ENCODE data around the gene CXCL10.
A peak's percentile ranks its signal among the peaks of the same experiment; 100 is the strongest.
"Not testable (repeated sequence)": the region's sequence is repeated elsewhere in the genome, so short reads cannot be mapped to it uniquely, and the experiment has no call there.

Gene CXCL10

DNA sequence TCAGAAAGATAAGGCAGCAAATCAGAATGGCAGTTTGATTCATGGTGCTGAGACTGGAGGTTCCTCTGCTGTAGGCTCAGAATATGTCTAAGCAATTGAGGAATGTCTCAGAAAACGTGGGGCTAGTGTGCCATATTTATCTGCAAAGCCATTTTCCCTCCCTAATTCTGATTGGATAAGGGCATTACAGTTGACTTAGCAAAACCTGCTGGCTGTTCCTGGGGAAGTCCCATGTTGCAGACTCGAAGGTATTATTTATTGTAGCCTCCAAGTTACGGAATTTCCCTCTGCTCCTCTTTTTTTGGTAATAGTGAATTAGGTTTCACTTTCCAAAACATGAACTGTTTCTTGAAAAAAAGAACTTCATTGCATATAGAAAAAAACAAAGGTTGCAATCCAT is at the start of gene CXCL10:
Gene CXCL10, minus strand, starts transcription at position 109 of the 400 bp plus-strand sequence. Its CDS starts 66 bp downstream, at position 43.
- DNase-seq, result no peak

DNA sequence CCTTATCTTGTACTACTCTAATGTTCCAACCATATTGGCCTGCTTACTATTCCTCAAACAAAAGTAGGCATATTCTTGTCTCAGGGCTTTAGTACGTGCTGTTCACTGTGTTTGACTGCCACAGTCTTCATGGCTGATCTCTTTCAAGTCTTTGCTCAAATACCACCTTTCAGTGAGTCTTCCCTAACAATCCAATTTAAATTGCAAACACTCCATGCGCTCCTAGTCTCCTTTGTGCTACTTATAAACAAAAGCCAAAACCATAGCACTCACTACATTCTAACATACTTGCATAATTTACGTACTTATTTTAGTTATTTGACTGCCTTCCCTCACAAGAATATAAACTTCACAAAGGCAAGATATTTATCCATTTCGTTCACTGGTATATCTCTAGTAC is 49.5 kb upstream of the CXCL10 start:
- no peak for DNase-seq

DNA sequence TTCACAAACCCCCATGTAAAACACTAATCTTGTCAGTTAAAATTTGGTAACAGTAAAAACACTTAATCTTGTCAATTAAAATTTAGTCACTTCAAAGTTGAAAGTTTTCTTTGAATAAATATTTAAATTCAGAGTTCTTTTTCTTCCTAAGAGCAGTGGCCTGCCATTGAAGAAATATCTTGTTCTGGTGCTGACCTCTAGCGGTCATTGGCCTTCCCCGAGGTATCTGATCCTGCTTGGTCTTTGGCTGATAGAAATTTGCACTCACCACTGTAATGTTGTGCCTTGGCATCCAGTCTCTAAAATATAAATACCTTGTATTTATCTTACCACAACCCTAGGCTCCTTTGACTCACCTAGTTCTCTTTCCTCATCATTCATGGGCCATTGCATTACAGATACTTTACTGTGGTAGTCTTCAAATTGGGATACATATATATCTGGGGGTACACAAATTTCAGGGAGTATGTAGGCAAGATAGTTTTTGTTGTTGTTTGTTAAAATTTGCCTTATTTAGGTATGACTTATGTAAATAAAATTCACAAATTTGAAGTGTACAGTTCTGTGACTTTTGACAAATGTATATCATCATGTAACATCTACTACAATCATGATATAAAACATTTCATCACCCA is 44.5 kb upstream of the CXCL10 start:
- DNase-seq, result peak; percentile 53

DNA sequence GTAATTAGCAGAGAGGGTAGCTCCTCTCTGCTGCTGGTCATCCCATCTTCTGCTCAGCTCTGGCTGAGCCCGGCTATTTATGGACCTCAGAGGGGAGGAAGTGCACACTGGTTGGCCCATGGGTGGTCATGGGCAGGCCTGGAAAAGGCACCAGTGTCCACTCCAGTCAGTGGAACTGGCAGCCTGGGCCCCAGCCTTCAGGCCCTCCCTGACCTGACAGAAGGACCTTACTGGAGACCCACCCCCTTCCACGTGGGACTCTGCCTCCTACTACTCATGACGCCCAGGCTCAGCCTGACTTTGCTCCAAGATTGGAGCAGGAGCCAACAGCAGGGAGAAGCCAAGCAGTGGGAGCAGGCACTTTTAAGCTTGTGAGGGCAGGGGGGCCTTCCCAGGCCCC is 43.2 kb upstream of the CXCL10 start:
- no peak for DNase-seq

DNA sequence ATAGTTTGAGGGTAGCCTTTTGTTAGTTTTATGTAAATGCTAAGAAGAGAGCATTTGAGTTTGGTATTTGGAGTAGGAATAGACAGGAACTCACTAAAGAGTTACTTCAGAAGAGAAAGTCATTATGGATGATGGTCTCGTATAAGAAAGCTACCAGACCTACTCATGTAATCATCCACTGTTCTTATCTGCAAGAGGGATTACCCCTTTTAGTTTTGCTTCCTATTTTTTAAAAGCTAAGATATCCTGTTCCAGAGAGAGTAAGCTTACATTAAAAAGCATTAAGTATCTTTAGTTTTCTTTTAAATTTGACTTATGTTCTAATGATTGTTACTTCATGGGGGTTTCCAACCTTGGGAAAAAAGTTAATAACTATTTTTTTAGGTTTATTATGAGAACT is 38.7 kb upstream of the CXCL10 start:
- no peak for DNase-seq

DNA sequence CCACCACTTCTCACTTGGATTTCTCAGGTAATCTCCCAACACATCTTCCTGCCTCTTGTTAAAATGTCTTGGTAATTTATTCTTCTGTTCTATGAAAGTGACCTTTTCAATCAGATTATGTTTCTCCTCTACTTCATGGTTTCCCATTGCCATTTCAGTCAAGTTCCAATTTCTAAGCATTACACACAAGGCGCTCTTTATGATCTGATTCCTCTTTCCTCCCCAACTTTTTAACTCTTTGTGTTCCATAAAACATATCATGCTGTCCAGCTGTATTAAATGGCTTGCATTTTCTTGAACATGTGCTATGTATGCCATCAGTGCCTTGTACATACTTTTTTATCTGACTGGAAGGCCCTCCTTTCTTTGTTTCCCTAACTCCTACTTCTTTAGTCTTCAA is 38.1 kb upstream of the CXCL10 start:
- no peak for DNase-seq

DNA sequence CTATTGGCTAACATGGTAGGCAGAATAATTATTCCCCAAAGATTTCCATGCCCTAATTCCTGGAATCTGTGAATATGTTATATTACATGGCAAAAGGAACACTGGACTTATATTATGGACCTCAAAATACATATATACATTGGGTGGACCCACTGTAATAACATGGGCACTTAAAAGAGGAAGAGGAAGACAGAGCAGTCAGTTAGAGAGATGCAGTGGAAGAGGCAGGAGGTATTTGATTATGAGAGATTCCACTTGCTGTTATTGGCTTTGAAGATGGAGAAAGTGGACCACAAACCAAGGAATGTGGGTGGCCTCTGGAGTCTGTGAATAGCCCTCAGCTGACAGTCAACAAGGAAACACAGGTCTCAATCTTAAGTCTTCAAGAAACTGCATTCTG is 37.2 kb upstream of the CXCL10 start:
- no peak for DNase-seq

DNA sequence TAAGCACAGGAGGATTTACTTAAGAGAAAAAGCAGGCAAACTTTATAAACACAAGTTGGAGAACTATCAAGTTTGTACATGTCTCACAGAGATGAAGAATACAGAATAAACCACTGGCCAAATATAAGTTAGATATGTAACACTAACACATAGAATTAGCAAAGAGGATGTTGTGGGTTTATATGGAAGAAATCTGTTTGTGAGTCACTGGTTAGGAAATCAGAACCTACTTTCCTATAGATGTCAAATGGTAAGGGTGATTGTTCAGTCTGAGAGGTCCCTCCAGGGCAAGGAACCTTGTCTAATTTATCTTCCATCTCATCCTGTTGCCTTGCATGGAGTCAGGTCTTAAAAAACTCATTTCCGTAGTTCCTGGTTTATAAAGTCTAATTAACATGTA is 36.5 kb upstream of the CXCL10 start:
- no peak for DNase-seq

DNA sequence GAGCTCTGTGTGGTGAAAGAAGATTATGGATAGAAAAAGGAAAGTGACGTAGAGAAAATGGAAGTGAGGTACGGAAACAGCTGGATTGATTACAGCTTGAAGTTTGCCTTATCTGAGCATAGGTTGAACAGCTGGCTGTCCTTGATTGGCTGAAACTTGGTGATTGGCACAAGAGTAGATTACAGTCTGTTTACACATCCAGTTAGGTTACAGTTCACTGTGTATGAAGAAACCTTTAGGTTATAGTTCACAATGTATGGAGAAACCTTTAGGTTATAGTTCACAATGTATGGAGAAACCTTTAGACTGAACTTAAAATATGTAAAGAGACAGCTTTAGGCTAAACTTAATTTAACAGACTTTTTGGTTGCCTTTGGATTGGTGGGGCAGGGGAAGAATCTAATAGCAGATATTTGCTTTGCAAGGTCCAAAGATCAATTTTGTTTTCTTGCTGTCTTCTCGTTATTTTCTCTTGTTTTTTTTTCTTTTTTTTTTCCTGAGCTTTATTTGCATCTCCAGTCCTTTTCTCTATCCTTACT is 35.7 kb upstream of the CXCL10 start:
- no peak for DNase-seq

DNA sequence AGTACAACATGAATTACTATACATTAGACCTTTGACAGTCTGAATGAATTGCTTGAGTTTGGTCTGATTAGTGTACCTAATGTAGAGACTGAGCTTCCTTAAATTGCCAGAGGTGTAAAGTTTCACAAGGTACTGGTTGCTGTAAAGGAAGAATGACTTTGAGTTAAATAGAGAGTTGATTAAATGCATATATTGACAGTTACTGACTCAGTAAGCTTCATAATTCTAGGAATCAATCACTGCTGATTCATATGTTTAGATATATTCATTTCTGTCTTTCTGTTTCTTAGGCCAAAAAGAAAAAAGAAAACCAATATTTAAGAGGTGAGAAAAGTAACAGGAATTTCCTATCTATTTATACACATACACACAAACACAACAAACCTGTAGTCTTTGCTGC is 35.0 kb upstream of the CXCL10 start:
- DNase-seq, result no peak

DNA sequence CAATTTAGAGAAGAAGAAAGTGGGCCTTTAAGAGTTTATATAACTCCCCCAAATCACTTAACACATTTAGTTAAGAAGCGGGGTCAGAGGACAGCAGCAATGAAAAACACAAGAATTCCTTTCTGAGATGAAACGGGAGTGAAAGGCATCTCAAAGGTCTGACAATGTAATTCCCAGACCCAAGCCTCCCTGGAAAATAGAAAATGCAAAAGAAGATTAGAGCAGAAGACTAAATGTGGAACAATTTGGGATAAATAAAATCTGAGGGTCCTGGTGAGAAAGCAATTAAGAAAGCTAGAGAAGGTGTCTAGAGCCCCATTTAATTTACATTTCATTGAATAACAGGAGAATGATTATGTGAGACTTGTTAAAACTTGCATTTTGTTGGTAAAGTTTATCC is 32.1 kb upstream of the CXCL10 start:
- DNase-seq, result no peak

DNA sequence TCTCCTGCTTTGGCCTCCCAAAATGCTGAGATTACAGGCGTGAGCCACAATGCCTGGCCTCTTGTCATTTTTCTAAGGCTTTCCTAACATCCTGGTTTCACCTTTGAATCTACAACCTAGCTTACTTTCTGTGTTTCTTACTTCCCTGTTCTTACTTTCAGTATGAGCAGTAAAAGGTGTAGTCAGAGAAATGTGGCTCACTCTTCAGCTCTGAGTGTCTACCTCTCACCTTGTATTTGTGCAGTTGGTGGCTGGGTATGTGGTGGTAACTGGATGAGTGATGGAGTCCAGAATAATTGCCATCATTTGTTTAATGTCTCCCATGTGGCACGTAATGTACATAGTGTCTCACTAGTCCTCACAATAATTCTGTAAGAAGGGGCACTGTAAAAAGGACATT is 31.7 kb upstream of the CXCL10 start:
- no peak for DNase-seq

DNA sequence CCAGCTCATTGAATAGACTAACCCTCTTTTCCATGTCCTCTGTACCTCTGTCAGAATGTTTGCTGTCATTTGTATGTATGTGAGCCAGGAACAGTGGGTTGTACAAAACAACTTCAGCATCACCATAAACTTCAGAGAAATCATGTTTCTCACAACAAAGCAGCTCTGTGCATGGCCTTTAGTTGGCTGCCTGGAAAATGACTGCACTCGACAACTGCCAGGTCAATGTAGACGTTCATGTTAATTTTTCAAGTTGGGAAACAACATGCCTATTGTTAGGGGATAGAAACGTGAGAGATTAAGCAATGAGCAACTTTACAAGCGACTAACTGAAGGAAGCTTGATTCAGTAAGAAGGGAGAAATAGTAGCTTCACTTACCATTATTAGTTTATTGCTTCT is 30.4 kb upstream of the CXCL10 start:
- DNase-seq, result no peak

DNA sequence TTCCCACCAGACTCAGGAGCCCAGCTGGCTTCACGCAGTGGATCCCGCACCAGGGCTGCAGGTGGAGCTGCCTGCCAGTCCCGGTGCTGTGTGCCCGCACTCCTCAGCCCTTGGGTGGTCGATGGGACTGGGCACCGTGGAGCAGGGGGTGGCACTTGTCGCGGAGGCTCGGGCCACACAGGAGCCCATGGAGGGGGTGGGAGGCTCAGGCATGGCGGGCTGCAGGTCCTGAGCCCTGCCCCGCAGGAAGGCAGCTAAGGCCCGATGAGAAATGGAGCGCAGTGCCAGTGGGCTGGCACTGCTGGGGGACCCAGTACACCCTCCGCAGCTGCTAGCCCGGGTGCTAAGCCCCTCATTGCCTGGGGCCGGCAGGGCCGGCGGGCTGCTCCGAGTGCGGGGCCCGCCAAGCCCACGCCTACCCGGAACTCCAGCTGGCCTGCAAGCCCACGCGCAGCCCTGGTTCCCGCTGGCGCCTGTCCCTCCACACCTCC is 27.3 kb upstream of the CXCL10 start:
- DNase-seq, result not testable (repeated sequence)

DNA sequence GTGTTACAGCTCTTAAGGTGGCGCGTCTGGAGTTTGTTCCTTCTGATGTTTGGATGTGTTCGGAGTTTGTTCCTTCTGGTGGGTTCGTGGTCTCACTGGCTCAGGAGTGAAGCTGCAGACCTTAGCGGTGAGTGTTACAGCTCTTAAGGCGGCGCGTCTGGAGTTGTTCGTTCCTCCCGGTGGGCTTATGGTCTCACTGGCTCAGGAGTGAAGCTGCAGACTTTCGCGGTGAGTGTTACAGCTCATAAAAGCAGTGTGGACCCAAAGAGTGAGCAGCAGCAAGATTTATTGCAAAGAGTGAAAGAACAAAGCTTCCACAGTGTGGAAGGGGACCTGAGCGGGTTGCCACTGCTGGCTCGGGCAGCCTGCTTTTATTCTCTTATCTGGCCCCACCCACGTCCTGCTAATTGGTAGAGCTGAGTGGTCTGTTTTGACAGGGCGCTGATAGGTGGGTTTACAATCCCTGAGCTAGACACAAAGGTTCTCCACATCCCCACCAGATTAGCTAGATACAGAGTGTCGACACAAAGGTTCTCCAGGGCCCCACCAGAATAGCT is 26.6 kb upstream of the CXCL10 start:
- not testable (repeated sequence) for DNase-seq

DNA sequence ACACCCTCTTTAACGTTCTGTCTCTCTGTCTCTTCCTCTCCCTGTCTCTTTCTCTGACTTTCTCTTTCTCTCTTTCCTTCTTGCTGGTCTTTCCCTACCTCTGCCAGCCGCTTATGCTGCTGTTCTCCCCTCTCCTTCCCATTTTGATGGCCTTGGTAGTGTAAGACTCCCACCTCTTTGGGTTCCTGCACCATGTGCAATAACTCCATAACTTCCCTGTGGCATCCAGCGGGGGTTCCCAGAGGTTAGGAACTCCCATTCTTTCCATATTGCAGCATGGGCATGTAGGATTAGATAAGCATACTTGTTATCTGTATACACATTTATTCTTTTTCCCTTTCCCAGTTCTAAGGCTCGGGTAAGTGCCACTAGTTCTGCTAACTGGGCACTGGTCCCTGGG is 21.4 kb upstream of the CXCL10 start:
- DNase-seq, result not testable (repeated sequence)

DNA sequence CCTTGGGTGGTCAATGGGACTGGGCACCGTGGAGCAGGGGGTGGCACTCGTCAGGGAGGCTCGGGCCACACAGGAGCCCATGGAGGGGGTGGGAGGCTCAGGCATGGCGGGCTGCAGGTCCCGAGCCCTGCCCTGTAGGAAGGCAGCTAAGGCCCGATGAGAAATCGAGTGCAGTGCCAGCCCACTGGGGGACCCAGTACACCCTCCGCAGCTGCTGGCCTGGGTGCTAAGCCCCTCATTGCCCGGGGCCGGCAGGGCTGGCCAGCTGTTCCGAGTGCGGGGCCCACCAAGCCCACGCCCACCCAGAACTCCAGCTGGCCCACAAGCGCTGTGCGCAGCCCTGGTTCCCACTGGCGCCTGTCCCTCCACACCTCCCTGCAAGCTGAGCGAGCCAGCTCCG is 20.0 kb upstream of the CXCL10 start:
- DNase-seq, result not testable (repeated sequence)

DNA sequence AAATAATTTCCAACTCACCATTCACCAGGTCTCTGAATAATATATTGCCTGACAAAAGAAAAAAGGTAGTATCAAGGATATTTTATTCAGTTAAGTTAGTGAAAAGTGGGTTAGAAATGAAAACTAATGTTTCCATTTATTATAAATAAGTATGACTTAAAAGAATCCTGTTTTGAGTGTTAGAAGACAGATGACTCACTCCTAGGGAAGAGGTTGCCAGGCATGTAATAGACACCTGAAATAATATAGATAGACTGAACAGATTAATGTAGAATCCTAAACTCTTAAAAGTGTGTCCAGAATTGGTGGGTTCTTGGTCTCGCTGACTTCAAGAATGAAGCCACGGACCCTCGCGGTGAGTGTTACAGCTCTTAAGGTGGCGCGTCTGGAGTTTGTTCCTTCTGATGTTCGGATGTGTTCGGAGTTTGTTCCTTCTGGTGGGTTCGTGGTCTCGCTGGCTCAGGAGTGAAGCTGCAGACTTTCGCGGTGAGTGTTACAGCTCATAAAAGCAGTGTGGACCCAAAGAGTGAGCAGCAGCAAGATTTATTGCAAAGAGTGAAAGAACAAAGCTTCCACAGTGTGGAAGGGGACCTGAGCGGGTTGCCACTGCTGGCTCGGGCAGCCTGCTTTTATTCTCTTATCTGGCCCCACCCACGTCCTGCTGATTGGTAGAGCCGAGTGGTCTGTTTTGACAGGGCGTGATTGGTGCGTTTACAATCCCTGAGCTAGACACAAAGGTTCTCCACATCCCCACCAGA is 19.1 kb upstream of the CXCL10 start:
- not testable (repeated sequence) for DNase-seq

DNA sequence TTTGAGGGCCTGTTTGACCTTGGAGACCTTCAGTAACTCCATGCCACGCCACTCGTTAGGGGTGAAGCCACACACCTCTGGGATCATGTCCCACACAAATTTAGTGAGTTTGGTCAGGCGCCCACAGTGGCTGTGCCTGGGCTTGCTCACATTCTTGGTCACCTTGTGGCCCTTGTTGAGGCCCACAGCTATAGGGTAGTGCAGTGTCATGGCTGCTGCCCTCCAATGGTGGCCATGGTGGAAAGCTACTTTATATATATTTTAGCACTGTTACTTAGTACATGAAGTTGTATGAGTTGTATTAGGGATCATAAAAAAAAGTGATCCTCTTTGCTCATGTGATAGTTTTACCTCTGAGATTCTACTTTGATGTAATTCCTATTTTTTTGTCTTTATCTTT is 13.6 kb upstream of the CXCL10 start:
- DNase-seq, result no peak

DNA sequence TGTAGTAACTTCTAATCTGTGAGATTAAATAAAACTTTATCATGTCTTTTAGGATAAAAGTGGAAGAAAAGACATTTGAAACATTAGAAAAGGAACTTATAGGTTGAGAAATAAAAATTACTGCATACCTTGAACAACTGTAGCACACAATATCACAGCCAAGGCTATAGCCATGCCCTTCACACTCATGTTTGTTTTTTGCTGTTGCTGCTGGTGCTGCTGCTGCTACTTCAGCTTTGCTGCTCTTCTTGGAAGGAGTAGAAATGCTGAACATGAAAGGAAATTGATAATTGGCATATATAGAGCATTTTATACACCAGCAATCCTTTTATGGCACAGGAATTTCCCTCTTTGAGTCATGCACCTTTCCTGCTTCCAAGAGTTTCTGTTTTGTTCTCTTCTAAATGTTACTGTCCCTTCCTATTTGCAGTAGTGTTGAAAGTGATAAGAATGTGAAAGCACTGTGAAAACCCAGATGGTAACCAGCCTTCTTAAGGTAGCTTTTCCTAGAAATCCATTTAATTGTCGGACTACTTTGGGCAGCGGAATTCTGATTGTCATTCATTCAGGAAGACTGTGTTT is 12.6 kb upstream of the CXCL10 start, which contains the start of gene CXCL11:
Gene CXCL11, minus strand, starts transcription at position 272 of the 582 bp plus-strand sequence. Its CDS starts 83 bp downstream, at position 189.
- DNase-seq, result no peak

DNA sequence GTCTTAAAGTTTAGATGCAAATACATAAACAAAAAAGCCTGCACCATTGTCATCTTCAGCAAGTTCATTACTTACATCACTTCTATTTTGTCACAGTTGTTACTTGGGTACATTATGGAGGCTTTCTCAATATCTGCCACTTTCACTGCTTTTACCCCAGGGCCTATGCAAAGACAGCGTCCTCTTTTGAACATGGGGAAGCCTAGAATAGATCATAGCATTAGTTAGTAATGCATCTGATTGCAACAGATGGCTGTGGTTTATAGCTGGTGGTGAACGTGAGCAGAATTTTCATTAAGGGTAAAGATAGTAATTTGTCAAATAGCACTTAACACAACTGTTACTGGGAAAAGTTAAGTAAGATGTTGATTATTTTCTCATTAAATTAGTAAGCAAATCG is 11.8 kb upstream of the CXCL10 start:
- peak; percentile 38 for DNase-seq

DNA sequence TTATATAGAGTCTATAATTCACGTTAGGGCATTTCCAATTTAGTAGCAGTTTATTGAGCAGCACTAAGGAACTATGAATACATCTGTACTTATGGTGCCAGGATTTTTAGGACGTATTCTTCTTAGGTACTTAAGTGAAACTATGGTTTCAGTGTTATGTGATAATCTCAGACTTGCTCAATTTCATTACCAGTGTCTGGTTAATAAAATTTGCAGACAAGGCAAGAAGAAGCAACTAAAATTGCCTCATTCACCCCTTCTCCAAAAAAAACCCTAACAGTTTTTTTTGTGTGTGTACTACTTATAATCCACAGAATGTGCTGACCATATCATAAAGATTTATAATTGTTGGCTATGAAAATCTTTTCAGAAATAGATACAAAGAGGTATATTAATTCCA is 6.0 kb upstream of the CXCL10 start:
- no peak for DNase-seq

DNA sequence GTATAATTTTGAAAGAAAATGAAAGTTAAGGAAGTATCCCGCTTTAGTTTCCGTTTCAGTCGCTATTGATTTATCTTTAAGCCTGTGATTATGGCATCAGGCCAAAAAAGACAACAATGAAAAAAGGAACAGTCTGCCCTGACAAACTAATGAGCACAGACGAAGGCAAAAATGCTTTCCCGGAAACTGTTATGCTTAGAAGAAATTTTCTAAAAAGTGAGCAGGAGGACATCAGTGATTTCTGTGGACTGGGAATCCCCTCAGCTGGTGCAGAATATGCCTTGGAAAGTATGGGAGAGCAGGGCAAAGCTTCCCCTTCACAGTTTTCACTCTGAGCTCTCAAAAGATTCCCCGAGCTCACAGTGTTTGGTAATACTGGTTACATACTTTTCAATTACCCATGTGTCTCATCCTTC is 5.1 kb upstream of the CXCL10 start:
- no peak for DNase-seq

Measured in NCI-H1694 treated with DMSO at 0.1 percent for 48 hours (cell line).